DOHH2 (cell line): Measurements from ENCODE around the gene PTPRH.
"Not testable (repeated sequence)": the region's sequence is repeated elsewhere in the genome, so short reads cannot be mapped to it uniquely, and the experiment has no call there.

Experiments used
- H3F3A ChIP-seq: fragments of 200-600 bp; sonication (generic), shearing (Covaris generic); 2 replicates; pipeline ENCODE4 v1.6.0; 2016; ENCODE audit warnings: antibody characterized with exemption, mild to moderate bottlenecking; ENCODE audit not compliant: control insufficient read depth, insufficient read depth
- H3K27ac ChIP-seq: fragments of 200-600 bp; sonication (generic); 2 replicates; pipeline ENCODE4 v1.5.1; 2014; ENCODE audit warnings: low read depth, mild to moderate bottlenecking, low read length, moderate library complexity
- H3K27me3 ChIP-seq: fragments of 200-600 bp; sonication (generic); 2 replicates; pipeline ENCODE4 v1.6.1; 2014; ENCODE audit warnings: mild to moderate bottlenecking, low read length, mixed read lengths; ENCODE audit not compliant: control insufficient read depth
- H3K36me3 ChIP-seq: fragments of 200-600 bp; sonication (generic); 2 replicates; pipeline ENCODE4 v1.6.1; 2014; ENCODE audit warnings: mild to moderate bottlenecking, low read length, moderate library complexity, mixed read lengths; ENCODE audit not compliant: control insufficient read depth
- H3K4me1 ChIP-seq: fragments of 200-600 bp; sonication (generic); 2 replicates; pipeline ENCODE4 v1.6.1; 2014; ENCODE audit warnings: mild to moderate bottlenecking, low read length, mixed read lengths; ENCODE audit not compliant: control insufficient read depth
- H3K4me2 ChIP-seq: fragments of 200-600 bp; sonication (generic); 2 replicates; pipeline ENCODE4 v1.6.0; 2014; ENCODE audit warnings: mild to moderate bottlenecking, low read length, moderate library complexity
- H3K4me3 ChIP-seq: fragments of 200-600 bp; sonication (generic); 2 replicates; pipeline ENCODE4 v1.5.1; 2014; ENCODE audit warnings: mild to moderate bottlenecking, low read length, mixed read lengths
- H3K79me2 ChIP-seq: fragments of 200-600 bp; sonication (generic); 2 replicates; pipeline ENCODE4 v1.6.1; 2014; ENCODE audit warnings: mild to moderate bottlenecking, low read length, mixed read lengths; ENCODE audit not compliant: control insufficient read depth
- H3K9me2 ChIP-seq: fragments of 200-600 bp; sonication (generic); replicated peaks from 2 replicates; pipeline ENCODE4 v1.6.1; 2014; ENCODE audit warnings: mild to moderate bottlenecking, low read length, mixed read lengths; ENCODE audit not compliant: control insufficient read depth
- H3K9me3 ChIP-seq: fragments of 200-600 bp; sonication (generic); 2 replicates; pipeline ENCODE4 v1.6.1; 2014; ENCODE audit warnings: antibody characterized with exemption, low read length, mixed read lengths; ENCODE audit not compliant: control insufficient read depth, insufficient read depth
- H4K20me1 ChIP-seq: fragments of 200-600 bp; sonication (generic); 2 replicates; pipeline ENCODE4 v1.6.0; 2014; ENCODE audit warnings: low read depth, mild to moderate bottlenecking, antibody characterized with exemption, low read length, moderate library complexity; ENCODE audit not compliant: control insufficient read depth, insufficient read depth
- CTCF ChIP-seq: fragments of 200-600 bp; sonication (generic); IDR thresholded peaks from one replicate; pipeline ENCODE4 v1.5.1; 2014; ENCODE audit warnings: antibody characterized with exemption, mild to moderate bottlenecking, low read depth, low read length; ENCODE audit not compliant: poor library complexity, severe bottlenecking
- EZH2phosphoT487 ChIP-seq: fragments of 200-600 bp; sonication (generic); IDR thresholded peaks from 2 replicates; pipeline ENCODE4 v1.6.1; 2017; ENCODE audit warnings: borderline replicate concordance, mild to moderate bottlenecking, antibody characterized with exemption, low read length, moderate library complexity, mixed read lengths

Gene PTPRH

GRCh38 chr19:55226788-55227187 lies 17.5 kb upstream of the PTPRH start:
- Histone ChIP-seq H3K9me2 (no peaks in the 10 kb centered on the region), H3K4me1 (no peaks in the 10 kb centered on the region), H3K27me3 (no peaks in the 10 kb centered on the region), H3F3A (no peaks in the 10 kb centered on the region), H3K4me3 (no peak overlapping the region), H3K27ac (no peak overlapping the region), H4K20me1 (peaks cover 21% of the 10 kb centered on the region; the same call in 1 of the 2 replicates), H3K4me2 (no peak overlapping the region), H3K36me3 (peaks cover 79% of the 10 kb centered on the region), H3K79me2 (no peaks in the 10 kb centered on the region), H3K9me3 (no peaks in the 10 kb centered on the region)
- TF ChIP-seq EZH2phosphoT487: no peak
- TF ChIP-seq CTCF: no peak

GRCh38 chr19:55226273-55226672 lies 17.0 kb upstream of the PTPRH start:
- no peak overlapping the region for H3K4me3 ChIP-seq
- H3K27ac ChIP-seq: no peak overlapping the region
- H3K36me3 ChIP-seq: peaks cover 75% of the 10 kb centered on the region
- no peaks in the 10 kb centered on the region for H3K27me3 ChIP-seq
- TF ChIP-seq CTCF: no peak
- TF ChIP-seq EZH2phosphoT487: no peak
- no peaks in the 10 kb centered on the region for H3K9me2 ChIP-seq
- peaks cover 21% of the 10 kb centered on the region; the same call in 1 of the 2 replicates for H4K20me1 ChIP-seq
- H3K4me2 ChIP-seq: no peak overlapping the region
- H3K79me2 ChIP-seq: no peaks in the 10 kb centered on the region
- H3K9me3 ChIP-seq: no peaks in the 10 kb centered on the region
- H3F3A ChIP-seq: peaks cover 4% of the 10 kb centered on the region; the same call in 1 of the 2 replicates
- no peaks in the 10 kb centered on the region for H3K4me1 ChIP-seq

- Histone ChIP-seq H3K9me2 (no peaks in the 10 kb centered on the region), H3K4me3 (no peak overlapping the region), H3K4me2 (no peak overlapping the region), H3K27me3 (no peaks in the 10 kb centered on the region), H4K20me1 (peaks cover 18% of the 10 kb centered on the region; the same call in 1 of the 2 replicates), H3K79me2 (no peaks in the 10 kb centered on the region), H3K36me3 (peaks cover 76% of the 10 kb centered on the region), H3F3A (peaks cover 5% of the 10 kb centered on the region; the same call in 1 of the 2 replicates), H3K27ac (no peak overlapping the region), H3K9me3 (no peaks in the 10 kb centered on the region; the same call in 1 of the 2 replicates), H3K4me1 (no peaks in the 10 kb centered on the region)
- no peak for TF ChIP-seq CTCF
- TF ChIP-seq EZH2phosphoT487: no peak
Observed at GRCh38 chr19:55225415-55225958, 16.2 kb upstream of the PTPRH start.

- not testable (repeated sequence) for H3K27ac ChIP-seq, H3K4me3 ChIP-seq, H3K27me3 ChIP-seq, H3K4me1 ChIP-seq, H3F3A ChIP-seq, H3K9me2 ChIP-seq, H3K79me2 ChIP-seq, H3K9me3 ChIP-seq, H3K4me2 ChIP-seq
- H4K20me1 ChIP-seq: peaks cover 17% of the 10 kb centered on the region
- peaks cover 76% of the 10 kb centered on the region for H3K36me3 ChIP-seq
Observed at GRCh38 chr19:55224679-55225414, 15.5 kb upstream of the PTPRH start.
